CD4-positive, alpha-beta T cell (primary cell): ENCODE results near the gene RAMACL. TPM values are rescaled to one million over a fixed set of nuclear protein-coding genes. Genes with fewer than 3 reads are reported as not detected.

Experiments
- ATAC-seq: fragments of 200-7000 bp; cut with Tn5 transposase; one replicate; pipeline ENCODE4 v1.10.0; 2022; ENCODE audit warnings: mild to moderate bottlenecking; ENCODE audit not compliant: poor library complexity
- CTCF ChIA-PET: fragments of 350-600 bp; sonication (Branson Sonifier 250); formaldehyde crosslinking; loops from one replicate; lab custom pipeline; 2021; ENCODE audit warnings: antibody characterized with exemption, inconsistent platforms; lab: Charles Lee
- POLR2A ChIA-PET: fragments of 350-600 bp; sonication (Branson Sonifier 250); formaldehyde crosslinking; loops from one replicate; lab custom pipeline; 2021; ENCODE audit warnings: antibody characterized with exemption, inconsistent platforms; lab: Charles Lee
- DNase-seq, 14 experiments: peaks; one replicate each; pipeline ENCODE4 v3.0.0-alpha.2; 2013 to 2020; ENCODE audit warnings: mixed read lengths in 2 of 14
- H3K27ac ChIP-seq, 2 donors: one replicate each; pipeline versions ENCODE4 v1.5.1 to v1.7.0; 2013; ENCODE audit warnings: low read length in 2 of 2, low read depth in 1 of 2, mild to moderate bottlenecking in 1 of 2
- H3K27me3 ChIP-seq, 2 experiments: 1 replicate in 1 of 2; 2 replicates in 1 of 2; pipeline versions ENCODE4 v1.6.1 to v1.7.0; 2013; ENCODE audit warnings: low read length in 2 of 2, control low read depth in 1 of 2, mild to moderate bottlenecking in 1 of 2, moderate library complexity in 1 of 2; ENCODE audit not compliant: insufficient read depth in 2 of 2, control insufficient read depth in 1 of 2
- H3K36me3 ChIP-seq: one replicate; pipeline ENCODE4 v1.6.1; 2013; ENCODE audit warnings: low read length, control low read depth; ENCODE audit not compliant: insufficient read depth
- H3K4me1 ChIP-seq: one replicate; pipeline ENCODE4 v1.6.1; 2013; ENCODE audit warnings: low read length, control low read depth; ENCODE audit not compliant: insufficient read depth
- H3K4me3 ChIP-seq: one replicate; pipeline ENCODE4 v1.5.1; 2013; ENCODE audit warnings: mild to moderate bottlenecking, low read length, moderate library complexity
- H3K9me3 ChIP-seq, 2 experiments: 1 replicate in 1 of 2; 2 replicates in 1 of 2; pipeline versions ENCODE4 v1.6.1 to v1.7.0; 2013; ENCODE audit warnings: low read length in 2 of 2, mild to moderate bottlenecking in 2 of 2, control low read depth in 1 of 2, moderate library complexity in 1 of 2; ENCODE audit not compliant: control insufficient read depth in 1 of 2, insufficient read depth in 1 of 2
- H3K27ac Mint-ChIP-seq: one replicate; pipeline ENCODE4 v1.8.0; 2020; ENCODE audit warnings: mixed read lengths
- H3K27me3 Mint-ChIP-seq: one replicate; pipeline ENCODE4 v1.8.0; 2021; ENCODE audit warnings: mixed read lengths
- H3K36me3 Mint-ChIP-seq: one replicate; pipeline ENCODE4 v1.8.0; 2021; ENCODE audit warnings: low read depth, mixed read lengths
- H3K4me1 Mint-ChIP-seq: one replicate; pipeline ENCODE4 v1.8.0; 2021; ENCODE audit warnings: low read depth, mixed read lengths
- H3K4me3 Mint-ChIP-seq: one replicate; pipeline ENCODE4 v1.8.0; 2020; ENCODE audit warnings: mild to moderate bottlenecking, mixed read lengths
- H3K9me3 Mint-ChIP-seq: one replicate; pipeline ENCODE4 v1.8.0; 2020; ENCODE audit warnings: mixed read lengths
- CTCF ChIP-seq: fragments of 200-600 bp; IDR thresholded peaks from one replicate; pipeline ENCODE4 v1.8.0; 2022; ENCODE audit warnings: antibody characterized with exemption, mild to moderate bottlenecking
- intact Hi-C, 2 experiments: fragments of 100-400 bp; cut with DNase I in 1 of 2; cut with micrococcal nuclease in 1 of 2; formaldehyde crosslinking; loops; one replicate each; pipeline versions ENCODE4 v1.15.1 to v1.9.0; 2023 to 2025; cut with DNase I, micrococcal nuclease
- total RNA-seq, 174 experiments: library from RNA in 2 of 174; stranded (reverse) in 2 of 174; gene quantifications; one replicate each; pipeline ENCODE4 v1.2.3 and lab custom pipeline; 2021 to 2026

Gene RAMACL
- total RNA-seq, 2 experiments from 2014 or later = 0.52 to 0.75 TPM

GRCh38 chr6:166561771-166562359 is 24.6 kb downstream of the RAMACL start:
- Histone ChIP-seq H3K4me1 (peaks cover 4% of the 10 kb centered on the region), H3K27ac (no peak overlapping the region), H3K9me3 (peaks cover 10 to 11% of the 10 kb centered on the region in 2 experiments), H3K36me3 (no peaks in the 10 kb centered on the region), H3K4me3 (no peak overlapping the region), H3K27me3 (no peaks in the 10 kb centered on the region)
- Mint-ChIP-seq H3K9me3 (no peaks in the 10 kb centered on the region), H3K27ac (no peak overlapping the region), H3K4me3 (no peak overlapping the region), H3K27me3 (no peaks in the 10 kb centered on the region), H3K36me3 (peaks cover 10% of the 10 kb centered on the region), H3K4me1 (peaks cover 6% of the 10 kb centered on the region)
- ChIA-PET CTCF (no interaction called here), POLR2A (no interaction called here)
- intact Hi-C loops = no loop called here
- ATAC-seq (no peak), DNase-seq (no peak)
- TF ChIP-seq CTCF = no peak

- Mint-ChIP-seq H3K9me3 (no peaks in the 10 kb centered on the region), H3K4me1 (peaks cover 6% of the 10 kb centered on the region), H3K27me3 (no peaks in the 10 kb centered on the region), H3K36me3 (peaks cover 10% of the 10 kb centered on the region), H3K27ac (no peak overlapping the region), H3K4me3 (no peak overlapping the region)
- H3K4me1 ChIP-seq = peaks cover 6% of the 10 kb centered on the region
- no peak overlapping the region for H3K4me3 ChIP-seq
- peaks cover 10 to 11% of the 10 kb centered on the region in 2 experiments for H3K9me3 ChIP-seq
- no peaks in the 10 kb centered on the region for H3K36me3 ChIP-seq
- TF ChIP-seq CTCF = no peak
- ATAC-seq = no peak
- CTCF ChIA-PET = no interaction called here
- intact Hi-C loops = no loop called here
- no peak for DNase-seq
- POLR2A ChIA-PET = no interaction called here
- H3K27ac ChIP-seq = no peak overlapping the region
- no peaks in the 10 kb centered on the region for H3K27me3 ChIP-seq
Observed at GRCh38 chr6:166560222-166560621, 26.3 kb downstream of the RAMACL start.

GRCh38 chr6:166559662-166560061 is 26.8 kb downstream of the RAMACL start:
- H3K36me3 Mint-ChIP-seq = peaks cover 10% of the 10 kb centered on the region
- CTCF ChIA-PET = no interaction called here
- H3K36me3 ChIP-seq = no peaks in the 10 kb centered on the region
- H3K4me1 Mint-ChIP-seq = peaks cover 6% of the 10 kb centered on the region
- TF ChIP-seq CTCF = no peak
- no peak overlapping the region for H3K27ac Mint-ChIP-seq
- ATAC-seq (no peak), DNase-seq (no peak)
- H3K4me3 Mint-ChIP-seq = no peak overlapping the region
- no peak overlapping the region for H3K4me3 ChIP-seq
- no peaks in the 10 kb centered on the region for H3K27me3 Mint-ChIP-seq
- intact Hi-C loops = no loop called here
- H3K4me1 ChIP-seq = peaks cover 6% of the 10 kb centered on the region
- no peaks in the 10 kb centered on the region for H3K9me3 Mint-ChIP-seq
- no peaks in the 10 kb centered on the region for H3K27me3 ChIP-seq
- no peak overlapping the region for H3K27ac ChIP-seq
- H3K9me3 ChIP-seq = peaks cover 10 to 11% of the 10 kb centered on the region in 2 experiments
- POLR2A ChIA-PET = no interaction called here
